H9 (cell line): ENCODE data around the gene TOM1L2. TPM values are rescaled to one million over a fixed set of nuclear protein-coding genes. Genes with fewer than 3 reads are reported as not detected.

Source experiments
- DNase-seq: peaks from one replicate; pipeline ENCODE4 v3.0.0-alpha.2; 2017
- H2AFZ ChIP-seq: one replicate; pipeline ENCODE4 v1.6.1; 2013; ENCODE audit warnings: mild to moderate bottlenecking, low read length, control low read depth, moderate library complexity
- H2AK5ac ChIP-seq: 2 replicates; pipeline ENCODE4 v1.6.1; 2013; ENCODE audit warnings: low read length, control low read depth, mixed read lengths; ENCODE audit not compliant: insufficient read length
- H2BK120ac ChIP-seq: one replicate; pipeline ENCODE4 v1.6.1; 2013; ENCODE audit warnings: low read depth, mild to moderate bottlenecking, low read length, control low read depth, inconsistent platforms; ENCODE audit not compliant: poor library complexity, severe bottlenecking
- H2BK12ac ChIP-seq: 2 replicates; pipeline ENCODE4 v1.6.1; 2013; ENCODE audit warnings: low read length, control low read depth, mixed read lengths, low read depth; ENCODE audit not compliant: insufficient read length
- H2BK15ac ChIP-seq: 2 replicates; pipeline ENCODE4 v1.6.1; 2013; ENCODE audit warnings: low read depth, low read length, control low read depth
- H2BK20ac ChIP-seq: one replicate; pipeline ENCODE4 v1.6.1; 2013; ENCODE audit warnings: low read depth, mild to moderate bottlenecking, low read length, control low read depth, inconsistent platforms; ENCODE audit not compliant: poor library complexity, severe bottlenecking
- H2BK5ac ChIP-seq: 2 replicates; pipeline ENCODE4 v1.6.1; 2013; ENCODE audit warnings: low read length, control low read depth, mixed read lengths; ENCODE audit not compliant: insufficient read length
- H3K14ac ChIP-seq: 2 replicates; pipeline ENCODE4 v1.6.1; 2013; ENCODE audit warnings: low read length, control low read depth; ENCODE audit not compliant: insufficient read depth
- H3K18ac ChIP-seq: 2 replicates; pipeline ENCODE4 v1.6.1; 2013; ENCODE audit warnings: low read depth, mild to moderate bottlenecking, mixed read lengths, low read length, control low read depth; ENCODE audit not compliant: insufficient read length
- H3K23ac ChIP-seq: 2 replicates; pipeline ENCODE4 v1.6.1; 2013; ENCODE audit warnings: low read length, control low read depth, mixed read lengths, low read depth; ENCODE audit not compliant: insufficient read length
- H3K23me2 ChIP-seq: 2 replicates; pipeline ENCODE4 v1.6.1; 2013; ENCODE audit warnings: low read depth, mild to moderate bottlenecking, mixed read lengths, low read length, control low read depth; ENCODE audit not compliant: insufficient read length, poor library complexity, severe bottlenecking
- H3K27ac ChIP-seq: 2 replicates; pipeline ENCODE4 v1.5.1; 2013; ENCODE audit warnings: low read length, control low read depth, mixed read lengths, low read depth; ENCODE audit not compliant: insufficient read length
- H3K27me3 ChIP-seq: 2 replicates; pipeline ENCODE4 v1.6.1; 2013; ENCODE audit warnings: low read length, control low read depth, inconsistent platforms; ENCODE audit not compliant: insufficient read depth
- H3K4ac ChIP-seq: 2 replicates; pipeline ENCODE4 v1.6.1; 2013; ENCODE audit warnings: low read depth, mild to moderate bottlenecking, control low read depth, inconsistent platforms, low read length, moderate library complexity
- H3K4me1 ChIP-seq: 2 replicates; pipeline ENCODE4 v1.6.1; 2013; ENCODE audit warnings: low read length, control low read depth, inconsistent platforms; ENCODE audit not compliant: insufficient read depth
- H3K4me2 ChIP-seq: 2 replicates; pipeline ENCODE4 v1.6.1; 2013; ENCODE audit warnings: low read length, control low read depth, mixed read lengths; ENCODE audit not compliant: insufficient read length, insufficient read depth
- H3K56ac ChIP-seq: 2 replicates; pipeline ENCODE4 v1.6.1; 2013; ENCODE audit warnings: low read depth, mild to moderate bottlenecking, mixed read lengths, low read length, control low read depth; ENCODE audit not compliant: insufficient read length
- H3K79me1 ChIP-seq: 2 replicates; pipeline ENCODE4 v1.6.1; 2013; ENCODE audit warnings: low read depth, mild to moderate bottlenecking, moderate library complexity, low read length, control low read depth, inconsistent platforms; ENCODE audit not compliant: insufficient read depth, poor library complexity, severe bottlenecking
- H3K79me2 ChIP-seq: 2 replicates; pipeline ENCODE4 v1.6.1; 2013; ENCODE audit warnings: low read length, control low read depth, inconsistent platforms; ENCODE audit not compliant: insufficient read depth
- H3K9ac ChIP-seq: 2 replicates; pipeline ENCODE4 v1.6.1; 2013; ENCODE audit warnings: low read length, control low read depth, mixed read lengths; ENCODE audit not compliant: insufficient read length; ENCODE audit errors: extremely low read depth
- H3K9me3 ChIP-seq: one replicate; pipeline ENCODE4 v1.6.1; 2013; ENCODE audit warnings: low read depth, low read length, inconsistent platforms; ENCODE audit not compliant: control insufficient read depth
- H3T11ph ChIP-seq: one replicate; pipeline ENCODE4 v1.6.1; 2013; ENCODE audit warnings: mild to moderate bottlenecking, low read length, control low read depth, inconsistent platforms
- H4K20me1 ChIP-seq: one replicate; pipeline ENCODE4 v1.6.1; 2013; ENCODE audit not compliant: control insufficient read depth, insufficient read length, insufficient read depth
- H4K5ac ChIP-seq: 2 replicates; pipeline ENCODE4 v1.6.1; 2013; ENCODE audit warnings: low read depth, mild to moderate bottlenecking, mixed read lengths, low read length, control low read depth; ENCODE audit not compliant: insufficient read length
- H4K8ac ChIP-seq: replicated peaks from 2 replicates; pipeline ENCODE4 v1.6.1; 2013; ENCODE audit warnings: low read length, control low read depth, mixed read lengths, low read depth; ENCODE audit not compliant: insufficient read length
- H4K91ac ChIP-seq: 2 replicates; pipeline ENCODE4 v1.6.1; 2013; ENCODE audit warnings: low read depth, mild to moderate bottlenecking, moderate library complexity, mixed read lengths, low read length, control low read depth; ENCODE audit not compliant: insufficient read length
- H3K27ac Mint-ChIP-seq, 3 experiments: 2 replicates in 2 of 3; 3 replicates in 1 of 3; pipeline ENCODE4 v1.8.0; 2020 to 2021; ENCODE audit warnings: mixed read lengths in 3 of 3, mild to moderate bottlenecking in 1 of 3, moderate library complexity in 1 of 3
- H3K27me3 Mint-ChIP-seq: 2 replicates; pipeline ENCODE4 v1.8.0; 2021; ENCODE audit warnings: low read depth, mild to moderate bottlenecking, moderate library complexity, mixed read lengths
- H3K36me3 Mint-ChIP-seq, 3 experiments: 2 replicates in 2 of 3; 3 replicates in 1 of 3; pipeline ENCODE4 v1.8.0; 2020 to 2021; ENCODE audit warnings: low read depth in 3 of 3, mixed read lengths in 3 of 3; ENCODE audit not compliant: insufficient read depth in 1 of 3
- H3K4me1 Mint-ChIP-seq, 2 experiments: 2 replicates each; pipeline ENCODE4 v1.8.0; 2020; ENCODE audit warnings: mixed read lengths in 2 of 2
- H3K4me3 Mint-ChIP-seq, 2 experiments: 2 replicates in 1 of 2; 3 replicates in 1 of 2; pipeline ENCODE4 v1.8.0; 2020 to 2021; ENCODE audit warnings: mild to moderate bottlenecking in 2 of 2, mixed read lengths in 2 of 2, moderate library complexity in 1 of 2
- H3K9me3 Mint-ChIP-seq, 2 experiments: 2 replicates in 1 of 2; 3 replicates in 1 of 2; pipeline ENCODE4 v1.8.0; 2020; ENCODE audit warnings: mild to moderate bottlenecking in 2 of 2, mixed read lengths in 2 of 2, moderate library complexity in 1 of 2
- CTCF ChIP-seq: fragments of 200-600 bp; sonication (generic); conservative IDR thresholded peaks from 3 replicates; pipeline ENCODE4 v1.8.0; 2021; ENCODE audit warnings: antibody characterized with exemption, mild to moderate bottlenecking
- WGBS: extraction: QIAGEN DNeasy Blood & Tissue Kit; methylation state at CpG from one replicate; pipeline ENCODE4 v1.1.7; 2013; ENCODE audit warnings: missing lambda C conversion rate, low lambda C conversion rate, mixed read lengths; ENCODE audit not compliant: insufficient read length; ENCODE audit errors: extremely low coverage; 5-methylcytosine and 5-hydroxymethylcytosine counted together
- total RNA-seq: library from RNA; stranded (reverse); gene quantifications from 2 replicates; pipeline ENCODE4 v1.2.1, GENCODE V29; 2021

TOM1L2 gene
- total RNA-seq, 1 experiment from 2014 or later, result 4.6 TPM

- H3K27me3 Mint-ChIP-seq, result peaks cover 2% of the 10 kb centered on the region
- H3K27ac ChIP-seq, result no peak overlapping the region
- DNase-seq, result peak; percentile 82
- no peak overlapping the region for H2BK120ac ChIP-seq
- no peak overlapping the region for H3K56ac ChIP-seq
- H2AK5ac ChIP-seq, result no peak overlapping the region
- no peaks in the 10 kb centered on the region for H3K9me3 ChIP-seq
- no peaks in the 10 kb centered on the region for H3K27me3 ChIP-seq
- no peak overlapping the region for H2AFZ ChIP-seq
- no peak overlapping the region for H3K23ac ChIP-seq
- no peak overlapping the region; a peak in 1 of 5 replicates for H3K4me3 Mint-ChIP-seq
- no peak overlapping the region for H2BK12ac ChIP-seq
- no peak overlapping the region for H4K5ac ChIP-seq
- TF ChIP-seq CTCF, result peak; percentile 99
- H3K79me2 ChIP-seq, result no peaks in the 10 kb centered on the region
- no peak overlapping the region for H4K8ac ChIP-seq
- no peak overlapping the region for H3K14ac ChIP-seq
- no peaks in the 10 kb centered on the region for H3K4me1 ChIP-seq
- no peaks in the 10 kb centered on the region for H3K9me3 Mint-ChIP-seq
- WGBS, result no CpG with 5 or more reads among the region's 9 CpGs
- no peak overlapping the region for H3K4me2 ChIP-seq
- no peaks in the 10 kb centered on the region for H3K79me1 ChIP-seq
- no peaks in the 10 kb centered on the region for H4K20me1 ChIP-seq
- H3K27ac Mint-ChIP-seq, result no peak overlapping the region; a peak in 1 of 7 replicates
- H4K91ac ChIP-seq, result no peak overlapping the region
- H3K18ac ChIP-seq, result no peak overlapping the region
- H3K4me1 Mint-ChIP-seq, result peaks cover 11 to 13% of the 10 kb centered on the region in 2 experiments
- H2BK15ac ChIP-seq, result no peak overlapping the region; the same call in 1 of the 2 replicates
- H2BK5ac ChIP-seq, result no peak overlapping the region
- no peak overlapping the region for H3T11ph ChIP-seq
- no peak overlapping the region for H2BK20ac ChIP-seq
- H3K9ac ChIP-seq, result no peak overlapping the region
- H3K23me2 ChIP-seq, result no peaks in the 10 kb centered on the region
- H3K36me3 Mint-ChIP-seq, result no peaks in the 10 kb centered on the region
- no peak overlapping the region for H3K4ac ChIP-seq
Measured at GRCh38 chr17:17859909-17860765, 112.1 kb downstream of the TOM1L2 start.
